NK-92 (cell line): ENCODE results near the gene GABRA5.

Experiments
- DNase-seq: peaks from one replicate; lab custom pipeline; 2025; ENCODE audit not compliant: unreplicated experiment; lab: John Stamatoyannopoulos, UW

Gene GABRA5

GRCh38 chr15:26921433-26921832 lies 54.6 kb downstream of the GABRA5 start:
- DNase-seq: no peak

- DNase-seq: no peak
These were observed 59.2 kb downstream of the GABRA5 start for GRCh38 chr15:26926081-26926480.

DNA sequence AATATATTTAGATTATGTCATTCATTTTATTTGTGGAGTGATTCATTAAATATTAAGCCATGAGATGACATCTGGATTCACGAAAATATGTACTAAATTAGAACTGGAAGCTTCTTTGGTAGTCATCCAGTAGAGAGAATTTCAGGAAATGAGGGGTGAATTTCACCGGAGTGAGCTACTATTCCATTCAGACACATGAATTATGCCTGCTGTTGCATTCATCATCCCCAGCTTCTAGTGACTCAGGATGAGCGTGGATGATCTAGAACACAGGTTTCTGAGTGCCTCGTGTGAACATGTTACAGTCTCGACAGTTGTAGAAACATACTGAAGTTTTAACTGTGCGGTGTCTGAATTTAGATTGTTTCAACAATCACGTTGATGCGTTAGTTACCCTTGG lies 61.2 kb downstream of the GABRA5 start:
- no peak for DNase-seq

- no peak for DNase-seq
These were observed 62.7 kb downstream of the GABRA5 start for GRCh38 chr15:26929588-26929987.

- DNase-seq: no peak
These were observed 68.0 kb downstream of the GABRA5 start for GRCh38 chr15:26934848-26935247.

GRCh38 chr15:26935322-26935721 lies 68.5 kb downstream of the GABRA5 start:
- no peak for DNase-seq

DNA sequence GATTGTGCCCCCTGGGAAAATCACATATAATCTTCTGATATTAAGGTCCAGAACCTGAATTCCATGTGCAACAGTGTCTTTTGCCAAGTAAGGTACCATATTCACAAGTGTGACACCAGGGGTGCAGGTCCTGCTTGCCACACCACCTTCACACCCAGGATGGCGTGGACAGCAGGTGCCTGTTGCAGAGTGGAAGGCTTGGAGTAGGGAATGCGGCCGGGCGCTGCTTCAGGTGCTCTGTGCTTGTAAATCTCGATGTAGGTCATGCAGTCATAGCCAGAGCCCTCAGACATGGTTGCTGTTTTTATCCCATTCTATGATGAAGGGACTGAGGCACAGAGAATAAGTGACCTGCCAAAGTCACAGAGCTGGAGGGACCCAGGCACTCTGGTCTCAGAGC lies 69.6 kb downstream of the GABRA5 start:
- DNase-seq: no peak

GRCh38 chr15:26937134-26937533 lies 70.3 kb downstream of the GABRA5 start:
- DNase-seq: no peak

GRCh38 chr15:26939398-26939797 lies 72.5 kb downstream of the GABRA5 start:
- DNase-seq: no peak

DNA sequence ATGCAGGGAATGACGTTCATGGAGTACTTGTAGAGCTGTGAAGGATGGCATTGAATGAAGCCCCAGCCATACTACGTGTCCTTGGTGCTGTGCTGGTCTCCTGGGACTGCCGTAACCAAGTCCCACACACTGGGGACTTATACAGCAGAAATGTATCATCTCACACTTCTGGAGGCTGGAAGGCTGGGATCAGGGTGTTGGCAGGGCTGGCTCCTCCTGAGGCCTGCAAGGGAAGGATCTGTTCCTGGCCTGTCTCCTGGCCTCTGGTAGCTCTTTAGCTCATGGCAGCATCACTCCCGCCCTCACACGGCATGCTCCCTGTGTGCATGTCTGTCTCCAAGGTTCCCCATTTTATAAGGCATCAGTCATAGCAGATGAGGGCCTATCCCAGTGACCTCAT lies 74.6 kb downstream of the GABRA5 start:
- no peak for DNase-seq

DNA sequence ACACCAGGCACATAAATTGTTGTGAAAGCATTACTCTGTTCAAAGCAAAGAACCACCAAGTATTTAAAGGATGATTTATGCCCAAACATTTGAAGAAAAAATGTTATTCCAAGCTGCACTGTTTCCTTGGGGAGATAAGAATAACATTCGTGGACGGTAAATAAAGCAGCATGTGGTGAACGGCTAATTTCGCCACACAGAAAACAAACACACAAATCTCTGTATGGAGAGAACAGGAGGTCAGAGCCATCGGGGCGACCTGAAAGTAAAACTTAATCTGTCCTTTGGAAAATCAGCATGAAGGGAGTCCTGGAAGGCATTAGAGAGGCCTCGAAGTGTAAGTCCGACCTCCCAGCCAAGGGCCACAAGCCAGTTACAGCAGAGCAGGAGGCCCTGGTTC lies 77.0 kb downstream of the GABRA5 start:
- no peak for DNase-seq

DNA sequence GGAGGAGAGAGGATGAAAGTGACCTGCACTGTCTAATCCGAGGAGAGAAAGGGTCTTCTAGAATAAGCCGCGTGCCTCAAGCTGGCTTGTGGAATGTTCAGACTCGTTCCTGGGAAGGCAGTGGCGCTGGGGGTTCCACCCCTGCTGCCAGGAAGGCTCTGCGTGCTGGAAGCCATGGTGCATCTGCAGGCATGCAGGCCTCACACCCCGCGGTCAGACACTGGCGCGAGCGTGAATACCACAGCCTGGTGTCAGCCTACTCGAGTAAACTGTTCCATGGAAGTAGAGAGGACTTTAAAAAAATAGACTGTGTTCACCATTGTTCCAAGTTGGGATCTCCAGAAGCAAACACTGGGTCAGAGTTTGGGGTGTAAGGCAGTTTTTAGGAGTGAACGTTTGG lies 78.2 kb downstream of the GABRA5 start:
- DNase-seq: no peak

DNA sequence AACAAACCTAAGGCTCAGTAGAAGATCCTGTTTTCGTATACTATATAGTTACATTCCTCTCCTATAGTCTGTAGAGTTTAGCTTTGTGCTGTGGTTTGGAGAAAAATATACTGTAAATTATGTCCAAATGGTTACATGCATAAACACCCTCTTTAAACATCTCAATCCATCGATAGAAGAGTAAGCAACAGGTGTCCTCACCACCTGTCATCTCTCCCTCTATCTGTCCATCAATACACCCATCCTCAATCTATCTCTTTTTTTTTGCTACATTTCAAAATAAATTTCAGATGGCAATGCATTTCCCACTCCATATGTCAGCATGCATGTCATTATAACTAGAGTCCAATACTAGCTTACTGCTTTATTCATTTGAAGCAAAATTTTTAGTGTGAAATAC lies 83.1 kb downstream of the GABRA5 start:
- no peak for DNase-seq

DNA sequence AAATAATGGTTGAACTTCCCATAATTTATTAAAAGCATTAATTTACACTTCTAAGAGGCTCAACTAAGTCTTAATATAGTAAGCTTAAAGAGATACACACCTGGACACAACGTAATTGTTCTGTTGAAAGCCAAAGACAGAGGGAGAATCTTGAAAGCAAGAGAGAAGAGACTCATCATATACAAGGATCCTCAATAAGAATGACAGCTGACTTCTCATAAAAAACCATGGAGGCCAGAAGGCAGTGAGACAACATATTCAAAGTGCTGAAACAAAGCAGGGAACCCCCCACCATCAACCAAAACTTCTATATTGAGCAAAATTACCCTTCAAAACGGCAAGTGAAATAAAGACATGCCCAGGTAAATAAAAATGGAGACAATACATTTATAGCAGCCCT lies 87.5 kb downstream of the GABRA5 start:
- DNase-seq: no peak

GRCh38 chr15:26967719-26968269 lies 100.9 kb downstream of the GABRA5 start:
- DNase-seq: no peak

DNA sequence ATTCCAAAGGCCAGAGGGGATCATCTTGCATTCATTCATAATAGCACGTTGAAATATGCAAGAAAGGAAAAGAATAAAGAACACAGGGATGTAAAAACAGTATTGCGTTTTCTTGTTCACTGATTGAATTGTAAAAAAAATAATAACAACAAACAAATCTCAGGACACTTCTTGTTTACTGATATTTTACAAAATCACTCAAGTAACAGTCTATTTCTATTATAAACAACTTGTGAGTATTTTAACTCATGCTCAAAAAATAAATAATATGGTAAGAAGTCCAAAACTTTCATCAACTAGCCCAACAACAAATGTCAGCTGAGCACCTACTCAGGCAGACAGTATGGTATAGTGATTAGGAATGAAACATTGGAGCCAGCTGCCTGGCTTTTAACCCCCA lies 101.9 kb downstream of the GABRA5 start:
- no peak for DNase-seq

DNA sequence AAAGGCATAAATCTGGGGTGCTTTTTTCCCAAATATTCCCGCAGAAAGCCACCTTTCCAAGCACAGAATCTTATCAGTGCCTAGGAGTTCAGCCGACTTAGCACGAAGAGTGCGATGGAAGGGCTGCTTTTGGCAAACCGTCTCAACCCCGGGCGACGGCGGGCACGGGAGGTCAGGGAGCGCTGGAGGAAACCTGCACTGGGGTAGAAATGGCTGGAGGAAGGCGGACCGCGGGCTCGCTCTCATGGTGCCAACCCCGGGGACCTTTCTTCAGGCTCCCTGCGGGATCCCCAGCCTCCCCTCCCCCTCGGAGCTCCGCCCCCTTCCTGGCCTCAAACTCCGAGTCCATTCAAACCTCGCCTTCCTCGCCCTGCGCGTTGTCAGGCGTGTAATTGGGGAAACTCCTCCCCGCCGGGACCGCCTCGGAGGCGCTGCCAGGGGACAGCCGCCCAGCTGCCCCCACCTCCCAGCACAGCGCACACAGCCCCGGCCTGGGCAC lies 103.9 kb downstream of the GABRA5 start, which contains the start of gene GABRG3:
Gene GABRG3, plus strand, starts transcription at position 470 of the 499 bp plus-strand sequence.
- no peak for DNase-seq

DNA sequence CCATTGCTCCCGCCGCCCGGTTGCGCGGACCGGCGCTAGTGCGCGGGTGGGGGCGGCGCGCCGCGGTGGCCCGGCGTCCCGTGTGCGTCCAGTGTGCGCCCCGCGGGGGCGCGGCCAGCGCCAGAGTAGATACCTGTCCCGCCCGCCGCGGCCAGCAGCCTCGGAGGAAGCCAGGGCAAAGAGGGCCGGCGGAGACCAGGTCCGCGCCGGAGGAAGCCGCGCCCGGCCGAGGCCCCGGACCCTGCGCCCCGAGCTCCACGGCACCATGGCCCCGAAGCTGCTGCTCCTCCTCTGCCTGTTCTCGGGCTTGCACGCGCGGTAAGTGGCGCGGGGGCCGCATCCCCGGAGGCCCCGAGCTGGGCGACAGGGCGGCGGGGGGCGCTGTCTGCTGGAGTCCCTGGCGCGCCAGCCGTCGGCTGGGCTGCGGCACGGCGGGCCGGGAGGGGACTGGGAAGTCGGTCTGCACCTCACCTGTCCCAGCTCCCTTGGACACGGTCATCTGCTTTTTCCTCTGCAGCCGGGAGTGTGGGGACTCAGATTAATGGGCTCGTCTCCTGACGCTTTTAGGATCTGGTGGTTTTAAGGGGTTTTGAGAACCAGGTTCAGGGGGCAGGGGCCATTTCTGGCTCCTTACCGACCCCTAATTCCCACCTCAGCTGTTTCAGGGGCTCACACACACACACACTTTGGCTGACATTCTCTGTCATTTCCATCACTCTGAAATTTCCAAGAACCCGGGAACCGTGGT lies 104.6 kb downstream of the GABRA5 start:
- no peak for DNase-seq

DNA sequence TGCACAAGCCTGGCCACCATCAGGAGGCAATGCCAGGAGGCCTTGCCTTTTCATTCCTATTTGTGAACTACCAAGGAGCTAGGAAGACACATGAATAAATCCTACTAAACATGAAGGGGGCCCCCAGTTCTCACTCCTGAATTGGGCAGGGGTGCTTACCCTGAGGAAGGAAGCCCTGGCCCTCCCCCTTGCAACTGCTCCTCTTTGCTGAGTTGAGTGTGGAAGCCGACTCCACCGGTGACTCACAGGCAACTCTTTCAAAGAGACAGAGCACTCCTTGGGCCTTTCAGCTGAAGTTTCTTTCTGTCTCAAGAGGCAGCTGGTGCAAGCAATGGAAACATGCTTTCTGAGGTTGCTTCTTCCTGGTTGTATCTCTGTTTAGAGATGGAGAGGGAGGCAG lies 105.8 kb downstream of the GABRA5 start:
- no peak for DNase-seq

DNA sequence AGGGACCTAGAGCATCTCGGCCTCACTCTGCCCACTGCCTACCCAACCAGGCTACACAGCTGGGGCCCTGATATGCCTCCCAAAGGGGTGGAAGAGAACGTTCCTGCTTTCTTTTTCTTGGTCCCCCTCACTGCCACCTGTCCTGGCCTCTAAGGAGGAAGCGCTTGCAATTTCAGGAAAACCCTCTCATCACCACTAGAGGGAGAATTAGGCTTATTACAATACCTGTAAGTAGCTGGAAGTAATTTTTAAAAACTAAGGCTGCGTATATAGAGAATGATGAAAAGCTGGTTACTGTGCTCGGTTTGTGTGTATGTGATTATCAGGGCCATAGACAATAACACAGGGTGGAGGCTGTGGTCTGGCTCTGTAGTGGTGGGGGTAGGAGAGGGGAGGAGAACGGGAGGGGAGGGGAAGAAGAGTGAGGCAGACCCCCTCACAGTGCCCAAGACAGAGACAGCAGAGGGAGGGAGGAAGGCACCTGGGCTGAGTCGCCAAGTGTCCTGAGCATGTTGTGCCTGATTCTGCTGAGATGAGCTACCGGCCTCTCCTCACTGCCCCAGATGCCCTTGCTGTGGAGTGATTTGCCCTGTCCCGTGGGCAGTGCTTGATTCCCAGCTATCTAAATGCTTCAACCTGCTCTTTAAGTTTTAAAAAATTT lies 107.4 kb downstream of the GABRA5 start:
- DNase-seq: no peak

DNA sequence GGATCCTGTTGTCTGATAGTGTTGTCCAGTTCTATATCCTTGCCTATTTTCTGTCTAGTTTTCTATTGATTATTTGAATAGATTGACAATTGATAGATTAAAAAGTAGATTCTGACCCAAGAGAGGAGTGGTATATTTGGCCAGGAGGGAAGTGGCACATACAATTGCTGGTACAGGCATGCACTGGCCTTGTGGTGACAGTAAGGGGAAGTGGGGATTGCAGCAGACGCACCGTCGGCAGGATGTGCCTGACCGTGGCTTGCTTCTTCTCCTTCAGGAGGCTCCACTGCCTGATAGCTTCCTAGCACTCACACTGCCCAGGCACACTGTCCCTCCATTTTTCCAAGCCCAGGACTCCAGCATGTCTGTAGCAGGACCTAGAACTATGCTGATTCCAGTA lies 114.6 kb downstream of the GABRA5 start:
- no peak for DNase-seq

- DNase-seq: no peak
These were observed 117.0 kb downstream of the GABRA5 start for GRCh38 chr15:26983822-26984221.
